A549 (cell line): ENCODE data around the gene FLYWCH1.

Experiments
- BCL3 ChIP-seq: fragments of >200 bp; sonication (Bioruptor Twin); formaldehyde crosslinking; IDR thresholded peaks from 3 replicates; pipeline ENCODE4 v1.6.1; 2016
- CEBPB ChIP-seq, 2 experiments: fragments of >200 bp in 1 of 2; sonication (Bioruptor Twin) in 1 of 2; formaldehyde crosslinking in 1 of 2; IDR thresholded peaks; 2 replicates each; pipeline ENCODE4 v1.6.1; 2012 to 2016
- CTCF ChIP-seq: fragments of >200 bp; sonication (Bioruptor Twin); formaldehyde crosslinking; IDR thresholded peaks from 3 replicates; pipeline ENCODE4 v1.5.1; 2016
- EP300 ChIP-seq, 2 experiments: fragments of >200 bp; sonication (Bioruptor Twin); formaldehyde crosslinking; IDR thresholded peaks; 2 replicates in 1 of 2; 3 replicates in 1 of 2; pipeline ENCODE4 v1.6.1; 2016 to 2017
- JUNB ChIP-seq: fragments of >200 bp; sonication (Bioruptor Twin); formaldehyde crosslinking; IDR thresholded peaks from 2 replicates; pipeline ENCODE4 v1.6.1; 2016
- NPAS2 ChIP-seq: fragments of 250-450 bp; sonication (Bioruptor Pico); IDR thresholded peaks from 2 replicates; pipeline ENCODE4 v1.8.0; 2022; ENCODE audit warnings: mild to moderate bottlenecking, moderate library complexity, borderline replicate concordance
- NR3C1 ChIP-seq: fragments of >200 bp; sonication (Bioruptor Twin); formaldehyde crosslinking; IDR thresholded peaks from 3 replicates; pipeline ENCODE4 v1.6.1; 2017
- POLR2A ChIP-seq: IDR thresholded peaks from 2 replicates; pipeline ENCODE4 v1.6.1; 2012; ENCODE audit warnings: mild to moderate bottlenecking, low read length
- RCOR1 ChIP-seq: fragments of 150-350 bp; IDR thresholded peaks from 2 replicates; pipeline ENCODE4 v1.6.1; 2014; ENCODE audit warnings: antibody characterized with exemption, low read length, low read depth
- RFX5 ChIP-seq: fragments of 450-650 bp; IDR thresholded peaks from 2 replicates; pipeline ENCODE4 v1.7.1; 2014; ENCODE audit warnings: antibody characterized with exemption, mild to moderate bottlenecking, moderate library complexity
- SREBF2 ChIP-seq: fragments of 450-650 bp; IDR thresholded peaks from 2 replicates; pipeline ENCODE4 v1.6.1; 2014; ENCODE audit warnings: mild to moderate bottlenecking, moderate library complexity

GRCh38 chr16:2938206-2938605 lies 26.5 kb downstream of the FLYWCH1 start:
- TF ChIP-seq POLR2A (no peak), JUNB (no peak), RCOR1 (no peak), SREBF2 (no peak), CTCF (no peak), BCL3 (no peak), EP300 (IDR thresholded peaks at IDR 0.05) (no peak), CEBPB (IDR thresholded peaks at IDR 0.05) (no peak), NPAS2 (CRISPR knock-in tag) (no peak), RFX5 (no peak), NR3C1 (no peak)
